ENCODE measurements around the gene ST6GALNAC3.
"Not testable (repeated sequence)": the region's sequence is repeated elsewhere in the genome, so short reads cannot be mapped to it uniquely, and the experiment has no call there.

Gene ST6GALNAC3

GRCh38 chr1:76330991-76331603 is 256.6 kb downstream of the ST6GALNAC3 start:
- DNase-seq = peak; percentile 74

GRCh38 chr1:76335882-76336281 is 261.3 kb downstream of the ST6GALNAC3 start:
- no peak for DNase-seq
- H3K4me3 ChIP-seq (ENCODE audit: low read depth, low read length) = no peak overlapping the region
- no peaks in the 10 kb centered on the region for H3K36me3 ChIP-seq (replicated peaks)
- no peak overlapping the region for H3K27ac ChIP-seq
- in situ Hi-C loops (cut with HindIII; ENCODE audit: low pct_ligation_motif_present, low sequenced_read_pairs) = no loop called here
- TF ChIP-seq, protein P1, sequence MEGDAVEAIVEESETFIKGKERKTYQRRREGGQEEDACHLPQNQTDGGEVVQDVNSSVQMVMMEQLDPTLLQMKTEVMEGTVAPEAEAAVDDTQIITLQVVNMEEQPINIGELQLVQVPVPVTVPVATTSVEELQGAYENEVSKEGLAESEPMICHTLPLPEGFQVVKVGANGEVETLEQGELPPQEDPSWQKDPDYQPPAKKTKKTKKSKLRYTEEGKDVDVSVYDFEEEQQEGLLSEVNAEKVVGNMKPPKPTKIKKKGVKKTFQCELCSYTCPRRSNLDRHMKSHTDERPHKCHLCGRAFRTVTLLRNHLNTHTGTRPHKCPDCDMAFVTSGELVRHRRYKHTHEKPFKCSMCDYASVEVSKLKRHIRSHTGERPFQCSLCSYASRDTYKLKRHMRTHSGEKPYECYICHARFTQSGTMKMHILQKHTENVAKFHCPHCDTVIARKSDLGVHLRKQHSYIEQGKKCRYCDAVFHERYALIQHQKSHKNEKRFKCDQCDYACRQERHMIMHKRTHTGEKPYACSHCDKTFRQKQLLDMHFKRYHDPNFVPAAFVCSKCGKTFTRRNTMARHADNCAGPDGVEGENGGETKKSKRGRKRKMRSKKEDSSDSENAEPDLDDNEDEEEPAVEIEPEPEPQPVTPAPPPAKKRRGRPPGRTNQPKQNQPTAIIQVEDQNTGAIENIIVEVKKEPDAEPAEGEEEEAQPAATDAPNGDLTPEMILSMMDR (IDR thresholded peaks at IDR 0.05; ENCODE audit: low read depth, low read length, missing control alignments) = no peak
- no peaks in the 10 kb centered on the region for H3K27me3 ChIP-seq (replicated peaks)

More at GRCh38 chr1:76330991-76331603, 256.6 kb downstream of the ST6GALNAC3 start:
- no peaks in the 10 kb centered on the region for H3K36me3 ChIP-seq (replicated peaks)
- TF ChIP-seq, protein P1 (IDR thresholded peaks at IDR 0.05; ENCODE audit: low read depth, low read length, missing control alignments) = peak; percentile 88
- no peak overlapping the region for H3K4me3 ChIP-seq (ENCODE audit: low read depth, low read length)
- in situ Hi-C loops (cut with HindIII; ENCODE audit: low pct_ligation_motif_present, low sequenced_read_pairs) = no loop called here
- no peaks in the 10 kb centered on the region for H3K27me3 ChIP-seq (replicated peaks)
- H3K27ac ChIP-seq = no peak overlapping the region

DNA sequence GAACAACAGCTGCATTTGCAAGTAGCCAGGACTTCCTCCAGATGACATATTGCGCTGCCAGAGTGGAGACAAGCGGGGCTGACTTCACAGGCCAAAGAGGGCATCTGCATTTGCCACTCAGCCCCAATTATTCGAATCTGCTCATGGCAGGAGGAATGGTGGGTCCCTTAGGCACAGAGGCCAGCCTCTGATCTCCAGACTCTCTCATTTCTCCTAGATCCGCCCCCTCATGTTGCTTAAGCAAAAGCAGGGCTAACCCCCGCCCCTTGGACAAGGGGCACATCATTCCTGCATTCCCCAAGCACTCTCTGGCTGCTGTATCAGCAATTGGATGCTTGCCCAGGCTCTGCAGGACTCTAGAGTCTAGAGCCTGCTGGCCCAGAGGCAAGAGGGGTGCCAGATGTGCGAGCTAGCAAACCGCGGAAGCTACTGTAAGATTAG is 262.4 kb downstream of the ST6GALNAC3 start:
- in situ Hi-C loops (cut with HindIII; ENCODE audit: low pct_ligation_motif_present, low sequenced_read_pairs) = no loop called here
- peak; percentile 86 for DNase-seq

GRCh38 chr1:76337542-76338219 is 263.1 kb downstream of the ST6GALNAC3 start:
- Histone ChIP-seq H3K36me3 (replicated peaks) (no peaks in the 10 kb centered on the region), H3K27me3 (replicated peaks) (no peaks in the 10 kb centered on the region), H3K4me3 (ENCODE audit: low read depth, low read length) (no peak overlapping the region), H3K27ac (no peak overlapping the region)
- in situ Hi-C loops (cut with HindIII; ENCODE audit: low pct_ligation_motif_present, low sequenced_read_pairs) = no loop called here
- DNase-seq = no peak
- TF ChIP-seq, protein P1 (IDR thresholded peaks at IDR 0.05; ENCODE audit: low read depth, low read length, missing control alignments) = no peak

More for the DNA sequence above, 262.4 kb downstream of the ST6GALNAC3 start:
- TF ChIP-seq, protein P1 (IDR thresholded peaks at IDR 0.05; ENCODE audit: low read depth, low read length, missing control alignments) = no peak
- Histone ChIP-seq H3K4me3 (ENCODE audit: low read depth, low read length) (no peak overlapping the region), H3K36me3 (replicated peaks) (no peaks in the 10 kb centered on the region), H3K27ac (no peak overlapping the region), H3K27me3 (replicated peaks) (no peaks in the 10 kb centered on the region)

DNA sequence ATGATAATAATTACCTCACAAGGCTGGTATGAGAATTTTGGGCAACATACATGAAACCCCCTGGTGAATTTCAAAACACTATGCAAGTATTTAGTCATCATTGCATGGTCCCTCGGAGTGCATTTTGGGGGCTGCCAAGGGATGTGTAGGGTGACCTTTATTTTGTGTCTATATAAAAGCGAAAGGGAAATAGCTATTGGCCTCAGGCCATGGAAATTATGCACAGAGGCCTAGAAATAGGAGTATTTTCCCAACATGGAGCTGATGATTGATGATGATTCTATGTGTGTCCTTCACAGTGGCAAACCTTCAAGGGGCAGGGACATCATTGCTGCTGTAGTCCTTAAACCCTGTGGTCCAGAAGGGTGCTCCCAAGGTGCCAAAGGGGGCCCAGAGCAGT is 265.5 kb downstream of the ST6GALNAC3 start:
- no peak for DNase-seq
- Histone ChIP-seq H3K36me3 (replicated peaks) (no peaks in the 10 kb centered on the region), H3K27me3 (replicated peaks) (no peaks in the 10 kb centered on the region), H3K27ac (no peak overlapping the region), H3K4me3 (ENCODE audit: low read depth, low read length) (no peak overlapping the region)
- TF ChIP-seq, protein P1 (IDR thresholded peaks at IDR 0.05; ENCODE audit: low read depth, low read length, missing control alignments) = no peak
- in situ Hi-C loops (cut with HindIII; ENCODE audit: low pct_ligation_motif_present, low sequenced_read_pairs) = no loop called here

DNA sequence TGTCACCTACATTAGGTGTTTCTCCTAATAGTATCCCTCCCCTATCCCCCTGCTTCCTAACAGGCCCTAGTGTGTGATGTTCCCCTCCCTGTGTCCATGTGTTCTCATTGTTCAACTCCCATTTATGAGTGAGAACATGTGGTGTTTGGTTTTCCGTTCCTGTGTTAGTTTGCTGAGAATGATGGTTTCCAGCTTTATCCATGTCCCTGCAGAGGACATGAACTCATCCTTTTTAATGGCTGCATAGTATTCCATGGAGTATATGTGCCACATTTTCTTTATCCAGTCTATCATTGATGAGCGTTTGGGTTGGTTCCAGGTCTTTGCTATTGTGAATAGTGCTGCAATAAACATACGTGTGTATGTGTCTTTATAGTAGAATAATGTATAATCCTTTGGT is 267.3 kb downstream of the ST6GALNAC3 start:
- H3K36me3 ChIP-seq (replicated peaks); H3K4me3 ChIP-seq (ENCODE audit: low read depth, low read length); DNase-seq; H3K27ac ChIP-seq; H3K27me3 ChIP-seq (replicated peaks); in situ Hi-C loops (cut with HindIII; ENCODE audit: low pct_ligation_motif_present, low sequenced_read_pairs): not testable (repeated sequence)
